GM12864 (cell line): ENCODE results near the gene SLC6A6.

ENCODE experiments used
- DNase-seq: peaks from one replicate; pipeline ENCODE4 v3.0.0-alpha.2; 2011; ENCODE audit warnings: low read depth
- H3K4me3 ChIP-seq: 2 replicates; pipeline ENCODE4 v1.5.1; 2011; ENCODE audit warnings: mild to moderate bottlenecking, low read depth, low read length, control low read depth
- TF ChIP-seq, protein P1 (sequence below): IDR thresholded peaks from 2 replicates; pipeline ENCODE4 v1.5.1; 2011; ENCODE audit warnings: low read depth, mild to moderate bottlenecking, moderate library complexity, low read length, control low read depth, inconsistent platforms; ENCODE audit errors: missing control alignments

SLC6A6 gene

DNA sequence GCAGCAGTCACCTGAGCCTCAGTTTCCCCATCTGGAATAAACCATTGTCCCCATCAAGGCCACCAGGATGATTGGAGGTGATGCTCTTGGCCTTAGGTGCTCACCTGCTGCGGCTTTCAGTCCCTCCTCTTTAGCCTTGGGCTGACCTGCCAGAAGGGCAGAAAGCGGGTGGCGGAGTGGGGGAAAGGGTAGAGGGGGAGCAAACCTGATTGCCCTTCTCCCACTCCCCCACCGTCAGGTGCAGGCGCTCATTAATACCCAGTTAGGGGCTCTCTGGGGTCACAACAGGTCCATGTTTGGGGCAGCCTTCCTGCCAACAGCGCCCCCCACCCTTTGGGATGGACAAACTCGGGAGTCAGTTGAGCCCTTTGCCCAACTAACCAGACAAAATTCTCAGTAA, 87.2 kb downstream of the SLC6A6 start:
- DNase-seq: no peak
- TF ChIP-seq, protein P1, sequence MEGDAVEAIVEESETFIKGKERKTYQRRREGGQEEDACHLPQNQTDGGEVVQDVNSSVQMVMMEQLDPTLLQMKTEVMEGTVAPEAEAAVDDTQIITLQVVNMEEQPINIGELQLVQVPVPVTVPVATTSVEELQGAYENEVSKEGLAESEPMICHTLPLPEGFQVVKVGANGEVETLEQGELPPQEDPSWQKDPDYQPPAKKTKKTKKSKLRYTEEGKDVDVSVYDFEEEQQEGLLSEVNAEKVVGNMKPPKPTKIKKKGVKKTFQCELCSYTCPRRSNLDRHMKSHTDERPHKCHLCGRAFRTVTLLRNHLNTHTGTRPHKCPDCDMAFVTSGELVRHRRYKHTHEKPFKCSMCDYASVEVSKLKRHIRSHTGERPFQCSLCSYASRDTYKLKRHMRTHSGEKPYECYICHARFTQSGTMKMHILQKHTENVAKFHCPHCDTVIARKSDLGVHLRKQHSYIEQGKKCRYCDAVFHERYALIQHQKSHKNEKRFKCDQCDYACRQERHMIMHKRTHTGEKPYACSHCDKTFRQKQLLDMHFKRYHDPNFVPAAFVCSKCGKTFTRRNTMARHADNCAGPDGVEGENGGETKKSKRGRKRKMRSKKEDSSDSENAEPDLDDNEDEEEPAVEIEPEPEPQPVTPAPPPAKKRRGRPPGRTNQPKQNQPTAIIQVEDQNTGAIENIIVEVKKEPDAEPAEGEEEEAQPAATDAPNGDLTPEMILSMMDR: no peak
- H3K4me3 ChIP-seq: no peak overlapping the region

DNA sequence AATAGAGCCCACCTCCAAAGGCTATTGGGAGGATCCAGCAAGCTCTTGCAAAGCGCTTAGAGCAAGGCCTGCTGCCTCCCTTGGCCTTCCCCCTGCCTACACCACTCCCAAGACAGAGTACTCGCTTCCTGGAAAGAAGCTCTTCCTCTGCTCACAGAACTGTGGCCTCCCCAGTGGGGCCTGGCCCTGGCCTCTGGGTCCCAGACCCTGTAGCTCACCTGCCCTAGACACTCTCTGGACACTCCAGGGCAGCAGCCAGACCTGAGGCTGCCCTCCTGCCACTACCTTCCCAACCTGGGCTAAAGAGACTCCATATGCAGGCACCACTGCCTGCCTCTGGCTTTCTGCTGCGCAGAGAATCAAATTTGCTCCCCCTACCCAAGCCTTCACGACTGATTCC, 87.8 kb downstream of the SLC6A6 start:
- no peak overlapping the region for H3K4me3 ChIP-seq
- DNase-seq: no peak
- TF ChIP-seq, protein P1: no peak

DNA sequence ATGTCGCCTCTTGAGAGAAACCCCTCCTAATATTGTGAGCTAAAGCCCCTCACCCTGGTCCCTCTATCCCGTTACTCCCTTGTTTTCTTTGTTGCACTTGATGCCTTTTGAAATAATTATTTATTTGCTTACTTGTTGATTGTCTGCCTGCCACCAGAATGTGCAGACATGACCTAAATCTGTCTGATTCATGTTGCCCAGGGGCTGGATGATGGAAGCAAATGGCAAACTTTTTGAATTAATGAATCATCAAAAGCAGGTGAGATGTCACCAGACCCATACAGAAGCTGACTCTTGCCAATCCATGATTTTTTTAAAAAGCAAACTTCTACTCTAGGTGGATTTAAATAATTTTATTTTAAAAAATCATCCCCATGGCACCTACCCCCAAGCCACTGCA, 88.4 kb downstream of the SLC6A6 start:
- DNase-seq: no peak
- no peak overlapping the region for H3K4me3 ChIP-seq
- TF ChIP-seq, protein P1: no peak

DNA sequence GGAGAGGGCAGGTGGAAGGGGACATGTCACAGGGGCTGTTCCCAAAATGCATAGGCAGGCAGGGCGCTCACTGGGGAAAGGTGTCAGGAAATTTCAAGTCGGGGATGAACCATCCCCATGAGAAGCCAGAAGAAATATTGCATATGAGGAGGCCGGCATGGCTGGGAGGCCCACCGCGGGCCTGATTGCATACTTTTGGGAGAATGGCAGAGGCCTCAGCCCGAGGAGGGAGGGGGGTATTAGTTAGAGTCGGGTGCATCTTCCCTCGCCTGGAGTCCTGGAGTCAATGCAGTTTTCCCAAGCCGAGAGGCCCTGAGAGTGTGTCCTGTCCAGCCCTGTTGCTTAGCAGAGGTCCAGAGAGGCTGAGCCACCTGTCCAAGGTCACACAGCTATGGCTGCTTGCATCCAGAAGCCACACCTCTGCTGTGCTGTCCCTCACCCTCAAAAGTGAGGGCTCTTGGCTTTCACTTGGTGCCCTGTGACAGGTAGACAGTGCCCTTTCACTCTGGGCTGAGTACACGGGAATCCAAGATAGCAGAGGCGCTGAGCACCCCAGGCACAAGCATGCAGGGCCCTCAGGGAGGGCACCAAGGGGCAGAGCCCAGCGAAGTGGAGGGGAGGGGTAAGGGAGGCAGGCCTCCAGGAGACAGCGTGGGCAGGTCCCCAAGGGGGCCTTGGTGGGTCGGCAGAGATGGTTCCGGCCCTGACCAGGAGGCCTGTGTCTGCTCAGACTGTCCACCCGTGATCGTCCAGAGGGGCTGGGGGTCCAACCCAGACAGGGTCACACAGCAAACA, 89.2 kb downstream of the SLC6A6 start:
- no peak overlapping the region for H3K4me3 ChIP-seq
- DNase-seq: no peak
- TF ChIP-seq, protein P1: no peak

DNA sequence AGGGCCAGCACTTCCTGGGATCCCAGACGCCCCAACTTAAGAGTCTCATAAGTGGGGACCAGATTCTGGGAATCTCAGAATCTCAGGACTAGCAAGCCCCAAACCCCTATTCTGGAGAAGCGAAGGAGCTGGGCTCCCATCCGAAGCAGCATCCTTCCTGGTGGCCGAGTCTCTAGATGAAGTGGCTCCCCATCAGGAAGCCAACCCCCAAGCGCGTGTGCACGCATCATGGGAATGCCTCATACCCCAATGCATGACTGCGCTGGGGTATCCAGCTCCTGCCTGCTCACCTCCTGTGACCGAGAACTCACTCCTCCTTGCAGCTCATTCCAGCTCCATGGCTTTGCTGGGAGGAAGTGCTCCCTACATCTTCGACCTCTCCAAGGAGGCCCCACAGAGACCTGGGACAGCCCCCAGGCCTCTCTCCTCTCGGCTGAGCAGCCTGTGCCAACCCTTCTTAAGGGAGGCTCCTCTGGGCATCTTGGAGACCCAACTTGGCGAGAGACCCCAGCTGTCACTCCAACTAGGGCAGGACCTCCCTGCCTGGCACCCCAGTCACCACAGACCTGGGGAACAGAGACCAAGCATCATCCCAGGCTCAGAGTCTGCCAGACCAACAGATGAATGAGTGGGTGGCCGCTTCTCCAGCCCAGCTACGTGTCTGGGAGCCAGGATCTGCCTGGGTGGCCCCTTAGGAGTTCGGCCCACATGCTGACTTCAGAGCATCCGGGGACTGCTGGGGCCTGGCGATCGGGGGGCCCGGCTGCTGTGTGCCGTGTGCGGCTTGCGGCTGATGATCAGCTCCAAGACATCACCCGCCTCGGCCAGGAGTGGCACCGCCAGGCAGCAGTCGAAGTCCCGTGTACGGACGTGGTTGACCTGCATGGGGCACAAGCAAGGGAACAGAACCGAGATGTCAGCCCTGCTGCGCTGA, 90.8 kb downstream of the SLC6A6 start:
- DNase-seq: no peak
- TF ChIP-seq, protein P1: no peak
- no peak overlapping the region for H3K4me3 ChIP-seq

DNA sequence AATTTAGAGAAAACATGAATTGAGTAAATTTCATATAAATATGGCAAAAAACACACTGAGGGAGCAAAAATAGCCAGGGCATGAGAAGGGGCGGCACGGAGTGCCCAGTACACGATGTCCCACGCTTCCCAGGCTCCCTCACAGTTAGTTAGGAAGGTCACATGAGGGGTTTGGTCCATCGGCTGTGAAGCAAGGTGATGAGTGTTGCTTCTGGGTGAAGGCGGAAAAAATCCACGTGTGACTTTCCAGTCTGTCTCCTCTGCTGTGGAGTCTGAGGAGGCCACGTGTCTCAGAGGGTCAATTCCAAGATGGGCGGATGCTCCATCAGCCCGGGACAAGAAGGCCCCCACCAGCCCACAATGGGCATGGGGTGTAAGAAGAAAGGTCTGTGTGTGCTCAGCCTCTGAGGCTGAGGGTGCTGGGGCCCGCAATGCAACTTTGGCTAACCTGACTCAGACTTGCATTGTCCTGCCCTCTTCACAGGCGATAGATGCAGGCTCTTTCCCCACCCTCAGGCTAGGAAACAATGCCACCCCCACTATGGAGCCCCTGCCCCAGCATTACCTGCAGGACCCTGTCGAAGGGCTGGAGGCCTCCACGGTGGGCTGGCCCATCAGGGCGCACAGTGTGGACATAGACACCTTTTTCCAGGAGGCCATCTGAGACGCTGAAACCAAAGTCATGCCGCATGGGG, 92.0 kb downstream of the SLC6A6 start:
- DNase-seq: no peak
- no peak overlapping the region for H3K4me3 ChIP-seq
- TF ChIP-seq, protein P1: no peak
